Liver (tissue), 3 donors: Measurements from ENCODE around the gene KIF22.

Experiments
- ATF3 ChIP-seq: IDR thresholded peaks from 2 replicates; pipeline ENCODE4 v1.6.1; 2016; ENCODE audit warnings: antibody characterized with exemption
- GABPA ChIP-seq, 2 donors: IDR thresholded peaks in 1 of 2; conservative IDR thresholded peaks in 1 of 2; 2 replicates each; pipeline ENCODE4 v1.6.1; 2016; ENCODE audit warnings: antibody characterized with exemption in 2 of 2, mild to moderate bottlenecking in 1 of 2, moderate library complexity in 1 of 2
- JUND ChIP-seq, 2 donors: IDR thresholded peaks; 2 replicates each; pipeline ENCODE4 v1.6.1; 2016; ENCODE audit warnings: antibody characterized with exemption in 2 of 2
- REST ChIP-seq: IDR thresholded peaks from 2 replicates; pipeline ENCODE4 v1.6.1; 2016; ENCODE audit warnings: antibody characterized with exemption, mild to moderate bottlenecking
- TAF1 ChIP-seq: conservative IDR thresholded peaks from 2 replicates; pipeline ENCODE4 v1.6.1; 2016; ENCODE audit warnings: antibody characterized with exemption, mild to moderate bottlenecking
- TF ChIP-seq, protein P1 (sequence below): fragments of 150-350 bp; IDR thresholded peaks from 2 replicates; pipeline ENCODE4 v1.5.1; 2017; ENCODE audit warnings: improper control_type of control experiment, low read depth, low read length; ENCODE audit not compliant: missing input control
- donor health status: healthy.
- donor health status: healthy.

GRCh38 chr16:29777576-29778350 is 12.8 kb upstream of the KIF22 start, which contains the start of gene ZG16:
- TF ChIP-seq, protein P1, sequence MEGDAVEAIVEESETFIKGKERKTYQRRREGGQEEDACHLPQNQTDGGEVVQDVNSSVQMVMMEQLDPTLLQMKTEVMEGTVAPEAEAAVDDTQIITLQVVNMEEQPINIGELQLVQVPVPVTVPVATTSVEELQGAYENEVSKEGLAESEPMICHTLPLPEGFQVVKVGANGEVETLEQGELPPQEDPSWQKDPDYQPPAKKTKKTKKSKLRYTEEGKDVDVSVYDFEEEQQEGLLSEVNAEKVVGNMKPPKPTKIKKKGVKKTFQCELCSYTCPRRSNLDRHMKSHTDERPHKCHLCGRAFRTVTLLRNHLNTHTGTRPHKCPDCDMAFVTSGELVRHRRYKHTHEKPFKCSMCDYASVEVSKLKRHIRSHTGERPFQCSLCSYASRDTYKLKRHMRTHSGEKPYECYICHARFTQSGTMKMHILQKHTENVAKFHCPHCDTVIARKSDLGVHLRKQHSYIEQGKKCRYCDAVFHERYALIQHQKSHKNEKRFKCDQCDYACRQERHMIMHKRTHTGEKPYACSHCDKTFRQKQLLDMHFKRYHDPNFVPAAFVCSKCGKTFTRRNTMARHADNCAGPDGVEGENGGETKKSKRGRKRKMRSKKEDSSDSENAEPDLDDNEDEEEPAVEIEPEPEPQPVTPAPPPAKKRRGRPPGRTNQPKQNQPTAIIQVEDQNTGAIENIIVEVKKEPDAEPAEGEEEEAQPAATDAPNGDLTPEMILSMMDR: no peak
- TF ChIP-seq TAF1 (no peak), GABPA (IDR thresholded peaks at IDR 0.05 in 1 of 2, conservative IDR thresholded peaks at IDR 0.05 in 1 of 2) (no peak), ATF3 (no peak), JUND (IDR thresholded peaks at IDR 0.05) (no peak), REST (no peak)
